Neural cell (in vitro differentiated cells): ENCODE measurements around the gene TGFBI. TPM values are rescaled to one million over a fixed set of nuclear protein-coding genes. Genes with fewer than 3 reads are reported as not detected.

Source experiments
- H2AFZ ChIP-seq: fragments of 200-600, 300-800 bp; sonication (generic), shearing (Covaris generic); 2 replicates; pipeline ENCODE4 v1.6.0; 2014; ENCODE audit warnings: low read depth, mild to moderate bottlenecking, antibody characterized with exemption, low read length, moderate library complexity
- H3F3A ChIP-seq: fragments of 200-600 bp; shearing (Covaris generic); 2 replicates; pipeline ENCODE4 v1.6.1; 2016; ENCODE audit warnings: mild to moderate bottlenecking, moderate library complexity, mixed read lengths, antibody characterized with exemption, low read length; ENCODE audit not compliant: insufficient read depth, poor library complexity, severe bottlenecking
- H3K27ac ChIP-seq: fragments of 200-600, 300-800 bp; sonication (generic), shearing (Covaris generic); 2 replicates; pipeline ENCODE4 v1.5.1; 2014; ENCODE audit warnings: mild to moderate bottlenecking, low read length, moderate library complexity
- H3K27me3 ChIP-seq: fragments of 300-800, 200-600 bp; sonication (generic), shearing (Covaris generic); 2 replicates; pipeline ENCODE4 v1.6.0; 2014; ENCODE audit warnings: mild to moderate bottlenecking, low read depth, low read length, moderate library complexity; ENCODE audit not compliant: insufficient read depth
- H3K36me3 ChIP-seq: fragments of 300-800, 200-600 bp; sonication (generic), shearing (Covaris generic); 2 replicates; pipeline ENCODE4 v1.5.1; 2014; ENCODE audit warnings: mild to moderate bottlenecking, antibody characterized with exemption, low read length, moderate library complexity; ENCODE audit not compliant: insufficient read depth
- H3K4me2 ChIP-seq: fragments of 300-800, 200-600 bp; sonication (generic), shearing (Covaris generic); 2 replicates; pipeline ENCODE4 v1.6.0; 2014; ENCODE audit warnings: mild to moderate bottlenecking, low read length
- H3K4me3 ChIP-seq: fragments of 300-800, 200-600 bp; sonication (generic), shearing (Covaris generic); 2 replicates; pipeline ENCODE4 v1.5.1; 2014; ENCODE audit warnings: mild to moderate bottlenecking, low read length, moderate library complexity
- H3K79me2 ChIP-seq: fragments of 200-600 bp; shearing (Covaris generic); replicated peaks from 2 replicates; pipeline ENCODE4 v1.6.0; 2014; ENCODE audit warnings: mild to moderate bottlenecking, low read length, moderate library complexity; ENCODE audit not compliant: insufficient read depth
- H3K9ac ChIP-seq: fragments of 300-800, 200-600 bp; sonication (generic), shearing (Covaris generic); 2 replicates; pipeline ENCODE4 v1.6.1; 2016; ENCODE audit warnings: mild to moderate bottlenecking, low read length, mixed read lengths
- H3K9me2 ChIP-seq: fragments of 200-600 bp; shearing (Covaris generic); 2 replicates; pipeline ENCODE4 v1.6.1; 2016; ENCODE audit warnings: mild to moderate bottlenecking, low read length, mixed read lengths; ENCODE audit not compliant: insufficient read depth
- H3K9me3 ChIP-seq: fragments of 200-600, 300-800 bp; sonication (generic), shearing (Covaris generic); 2 replicates; pipeline ENCODE4 v1.6.1; 2016; ENCODE audit warnings: mild to moderate bottlenecking, mixed run types, low read length, moderate library complexity, mixed read lengths
- H4K20me1 ChIP-seq: fragments of 200-600 bp; shearing (Covaris generic); 2 replicates; pipeline ENCODE4 v1.6.1; 2016; ENCODE audit warnings: mild to moderate bottlenecking, mixed run types; ENCODE audit not compliant: insufficient read depth
- CTCF ChIP-seq: fragments of 450-650 bp; IDR thresholded peaks from 2 replicates; pipeline ENCODE4 v1.5.1; 2014; ENCODE audit warnings: antibody characterized with exemption, mild to moderate bottlenecking, moderate library complexity; ENCODE audit not compliant: poor library complexity, severe bottlenecking
- EP300 ChIP-seq: fragments of 450-650 bp; conservative IDR thresholded peaks from 2 replicates; pipeline ENCODE4 v1.6.1; 2014; ENCODE audit warnings: antibody characterized with exemption, mild to moderate bottlenecking, moderate library complexity; ENCODE audit not compliant: poor library complexity, severe bottlenecking
- EZH2 ChIP-seq: fragments of 200-600, 300-800 bp; shearing (Covaris generic), sonication (generic); IDR thresholded peaks from 2 replicates; pipeline ENCODE4 v1.6.1; 2014; ENCODE audit warnings: antibody characterized with exemption, low read length, borderline replicate concordance, mild to moderate bottlenecking; ENCODE audit not compliant: insufficient read depth, poor library complexity, severe bottlenecking
- MXI1 ChIP-seq: fragments of 450-650 bp; conservative IDR thresholded peaks from 2 replicates; pipeline ENCODE4 v1.6.1; 2014; ENCODE audit warnings: antibody characterized with exemption, mild to moderate bottlenecking; ENCODE audit not compliant: poor library complexity, severe bottlenecking
- POLR2AphosphoS5 ChIP-seq: IDR thresholded peaks from 2 replicates; pipeline ENCODE4 v1.6.1; 2012
- RAD21 ChIP-seq: fragments of 450-650 bp; conservative IDR thresholded peaks from 2 replicates; pipeline ENCODE4 v1.6.1; 2014; ENCODE audit warnings: antibody characterized with exemption, mild to moderate bottlenecking, moderate library complexity
- REST ChIP-seq: IDR thresholded peaks from 2 replicates; pipeline ENCODE4 v1.6.1; 2012; ENCODE audit warnings: borderline replicate concordance
- SMC3 ChIP-seq: fragments of 450-650 bp; conservative IDR thresholded peaks from 2 replicates; pipeline ENCODE4 v1.6.1; 2014; ENCODE audit warnings: antibody characterized with exemption, mild to moderate bottlenecking, moderate library complexity; ENCODE audit not compliant: poor library complexity
- TAF1 ChIP-seq: IDR thresholded peaks from 2 replicates; pipeline ENCODE4 v1.6.1; 2012; ENCODE audit warnings: low read depth
- polyA plus RNA-seq: library from polyadenylated mRNA; depleted of rRNA; stranded (reverse); fragments of >200 nt; gene quantifications from 2 replicates; pipeline ENCODE4 v1.2.3, GENCODE V29; 2014

The TGFBI gene
- polyA plus RNA-seq, 1 donor from 2014 or later = 0.71 TPM

GRCh38 chr5:136030252-136030651, 1.5 kb downstream of the TGFBI start:
- Histone ChIP-seq H3K9ac (no peak overlapping the region), H3K9me2 (no peaks in the 10 kb centered on the region), H3K4me3 (no peak overlapping the region), H3K27me3 (peaks cover 34% of the 10 kb centered on the region), H2AFZ (no peak overlapping the region), H3F3A (no peaks in the 10 kb centered on the region), H3K4me2 (no peak overlapping the region), H3K79me2 (no peaks in the 10 kb centered on the region), H3K27ac (no peak overlapping the region), H3K36me3 (no peaks in the 10 kb centered on the region), H3K9me3 (no peaks in the 10 kb centered on the region), H4K20me1 (no peaks in the 10 kb centered on the region)
- TF ChIP-seq RAD21 (no peak), SMC3 (no peak), EP300 (no peak), REST (no peak), MXI1 (no peak)

- no peak overlapping the region for H3K4me3 ChIP-seq
- no peak overlapping the region for H2AFZ ChIP-seq
- no peaks in the 10 kb centered on the region for H3K9me2 ChIP-seq
- H3F3A ChIP-seq = no peaks in the 10 kb centered on the region
- H3K79me2 ChIP-seq = no peaks in the 10 kb centered on the region
- no peaks in the 10 kb centered on the region for H3K9me3 ChIP-seq
- peaks cover 34% of the 10 kb centered on the region for H3K27me3 ChIP-seq
- H3K4me2 ChIP-seq = no peak overlapping the region
- H3K9ac ChIP-seq = no peak overlapping the region
- TF ChIP-seq RAD21 (no peak), MXI1 (no peak), SMC3 (no peak), CTCF (no peak), REST (no peak), POLR2AphosphoS5 (no peak), EP300 (no peak), EZH2 (no peak), TAF1 (no peak)
- H3K27ac ChIP-seq = no peak overlapping the region
- H4K20me1 ChIP-seq = no peaks in the 10 kb centered on the region
- no peaks in the 10 kb centered on the region for H3K36me3 ChIP-seq
These were observed 2.3 kb downstream of the TGFBI start for GRCh38 chr5:136030956-136031611.
